Panc1 (cell line): ENCODE results near the gene ITIH6.

Experiments
- CTCF ChIP-seq: fragments of 450-650 bp; IDR thresholded peaks from 2 replicates; pipeline ENCODE4 v1.5.1; 2017; ENCODE audit warnings: mild to moderate bottlenecking
- POLR2AphosphoS5 ChIP-seq: IDR thresholded peaks from 2 replicates; pipeline ENCODE4 v1.6.1; 2012; ENCODE audit warnings: mild to moderate bottlenecking, low read depth, low read length, moderate library complexity
- REST ChIP-seq, 2 experiments: IDR thresholded peaks; 2 replicates each; pipeline ENCODE4 v1.6.1; 2011 to 2012; ENCODE audit warnings: low read depth in 2 of 2, control low read depth in 1 of 2, low read length in 1 of 2, mild to moderate bottlenecking in 1 of 2, moderate library complexity in 1 of 2; ENCODE audit not compliant: insufficient read depth in 1 of 2

GRCh38 chrX:54821310-54821709 is 23.3 kb upstream of the ITIH6 start:
- TF ChIP-seq CTCF (no peak), POLR2AphosphoS5 (no peak), REST (IDR thresholded peaks at IDR 0.05; ENCODE audit: insufficient read depth in 1 of 2, low read depth in 2 of 2, low read length in 1 of 2) (no peak)
